ENCODE data around the gene TLK2.
A peak's percentile ranks its signal among the peaks of the same experiment; 100 is the strongest.
"Not testable (repeated sequence)": the region's sequence is repeated elsewhere in the genome, so short reads cannot be mapped to it uniquely, and the experiment has no call there.

The TLK2 gene

GRCh38 chr17:62478424-62478879, at the start of gene TLK2:
Gene TLK2, plus strand, starts transcription at chr17:62478825. Its CDS starts 2,301 bp downstream, at chr17:62481126.
- Histone ChIP-seq H3K9me3 (ENCODE audit: severe bottlenecking) (peaks cover 3% of the 10 kb centered on the region), H3K27me3 (ENCODE audit: insufficient read depth, low read depth, severe bottlenecking) (no peaks in the 10 kb centered on the region), H3K36me3 (peaks cover 17% of the 10 kb centered on the region), H3K4me3 (ENCODE audit: low read depth, low read length) (peak within 1 kb of the TSS; percentile 89), H3K27ac (peak within 1 kb of the TSS; percentile 93)
- TF ChIP-seq, protein P1, sequence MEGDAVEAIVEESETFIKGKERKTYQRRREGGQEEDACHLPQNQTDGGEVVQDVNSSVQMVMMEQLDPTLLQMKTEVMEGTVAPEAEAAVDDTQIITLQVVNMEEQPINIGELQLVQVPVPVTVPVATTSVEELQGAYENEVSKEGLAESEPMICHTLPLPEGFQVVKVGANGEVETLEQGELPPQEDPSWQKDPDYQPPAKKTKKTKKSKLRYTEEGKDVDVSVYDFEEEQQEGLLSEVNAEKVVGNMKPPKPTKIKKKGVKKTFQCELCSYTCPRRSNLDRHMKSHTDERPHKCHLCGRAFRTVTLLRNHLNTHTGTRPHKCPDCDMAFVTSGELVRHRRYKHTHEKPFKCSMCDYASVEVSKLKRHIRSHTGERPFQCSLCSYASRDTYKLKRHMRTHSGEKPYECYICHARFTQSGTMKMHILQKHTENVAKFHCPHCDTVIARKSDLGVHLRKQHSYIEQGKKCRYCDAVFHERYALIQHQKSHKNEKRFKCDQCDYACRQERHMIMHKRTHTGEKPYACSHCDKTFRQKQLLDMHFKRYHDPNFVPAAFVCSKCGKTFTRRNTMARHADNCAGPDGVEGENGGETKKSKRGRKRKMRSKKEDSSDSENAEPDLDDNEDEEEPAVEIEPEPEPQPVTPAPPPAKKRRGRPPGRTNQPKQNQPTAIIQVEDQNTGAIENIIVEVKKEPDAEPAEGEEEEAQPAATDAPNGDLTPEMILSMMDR (IDR thresholded peaks at IDR 0.05; ENCODE audit: low read depth, low read length) = no peak
- DNase-seq = peak; percentile 87

DNA sequence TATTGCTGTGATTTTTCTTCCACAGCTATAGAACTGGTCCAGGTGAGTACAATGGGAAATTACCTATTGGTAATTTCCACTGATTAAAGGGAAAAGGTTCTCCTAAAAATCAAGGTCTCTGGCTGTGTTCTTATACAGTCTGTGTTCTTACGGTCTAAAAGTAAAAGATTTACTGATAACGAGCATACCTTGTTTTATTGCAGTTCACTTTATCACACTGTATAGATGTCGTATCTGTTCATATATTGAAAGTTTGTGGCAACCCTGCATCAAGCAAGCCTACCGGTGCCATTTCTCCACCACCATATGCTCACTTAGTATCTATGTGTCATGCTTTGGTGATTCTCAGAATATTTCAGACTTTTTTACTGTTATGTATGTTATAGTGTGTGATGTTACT, 43.4 kb upstream of the TLK2 start:
- H3K4me3 ChIP-seq (ENCODE audit: low read depth, low read length); H3K9me3 ChIP-seq (ENCODE audit: severe bottlenecking); H3K27ac ChIP-seq; H3K27me3 ChIP-seq (ENCODE audit: insufficient read depth, low read depth, severe bottlenecking); DNase-seq: not testable (repeated sequence)
- peaks cover 14% of the 10 kb centered on the region for H3K36me3 ChIP-seq

- not testable (repeated sequence) for H3K9me3 ChIP-seq (ENCODE audit: severe bottlenecking); H3K4me3 ChIP-seq (ENCODE audit: low read depth, low read length); H3K27me3 ChIP-seq (ENCODE audit: insufficient read depth, low read depth, severe bottlenecking); H3K27ac ChIP-seq; DNase-seq
- H3K36me3 ChIP-seq = peaks cover 45% of the 10 kb centered on the region
These were observed 37.4 kb upstream of the TLK2 start for GRCh38 chr17:62441181-62441580.

- Histone ChIP-seq H3K9me3 (ENCODE audit: severe bottlenecking) (no peaks in the 10 kb centered on the region), H3K27me3 (ENCODE audit: insufficient read depth, low read depth, severe bottlenecking) (no peaks in the 10 kb centered on the region), H3K27ac (no peak overlapping the region), H3K36me3 (peaks cover 62% of the 10 kb centered on the region), H3K4me3 (ENCODE audit: low read depth, low read length) (no peak overlapping the region)
- no peak for DNase-seq
- TF ChIP-seq, protein P1 (IDR thresholded peaks at IDR 0.05; ENCODE audit: low read depth, low read length) = no peak
These were observed 34.6 kb upstream of the TLK2 start for GRCh38 chr17:62444063-62444462.

- DNase-seq; H3K27me3 ChIP-seq (ENCODE audit: insufficient read depth, low read depth, severe bottlenecking): not testable (repeated sequence)
- H3K36me3 ChIP-seq = peaks cover 63% of the 10 kb centered on the region
These were observed 32.8 kb upstream of the TLK2 start for GRCh38 chr17:62445791-62446190.

DNA sequence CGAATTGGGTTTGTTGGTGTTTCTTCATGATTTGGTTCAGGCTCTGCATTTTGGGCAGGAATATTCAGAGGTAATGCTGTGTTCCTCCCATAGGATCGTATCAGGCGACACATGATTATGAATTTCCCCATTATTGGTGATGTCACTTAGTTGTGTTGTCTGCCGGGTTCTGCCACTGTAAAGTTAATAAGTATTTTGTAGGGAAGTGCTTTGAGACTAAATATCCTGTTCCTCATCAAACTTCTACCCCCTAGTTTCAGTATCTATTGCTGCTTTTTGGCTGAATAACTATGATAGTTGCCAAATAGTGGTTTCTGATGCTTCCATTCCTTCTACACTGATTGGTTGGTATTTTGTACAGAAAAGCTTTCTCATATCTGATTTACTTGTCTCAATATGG, 26.4 kb upstream of the TLK2 start:
- H3K4me3 ChIP-seq (ENCODE audit: low read depth, low read length); DNase-seq; H3K27ac ChIP-seq; H3K9me3 ChIP-seq (ENCODE audit: severe bottlenecking); H3K27me3 ChIP-seq (ENCODE audit: insufficient read depth, low read depth, severe bottlenecking): not testable (repeated sequence)
- H3K36me3 ChIP-seq = peaks cover 17% of the 10 kb centered on the region

More at GRCh38 chr17:62445791-62446190, 32.8 kb upstream of the TLK2 start:
- H3K9me3 ChIP-seq (ENCODE audit: severe bottlenecking); H3K27ac ChIP-seq; H3K4me3 ChIP-seq (ENCODE audit: low read depth, low read length): not testable (repeated sequence)

- H3K27ac ChIP-seq; H3K9me3 ChIP-seq (ENCODE audit: severe bottlenecking); H3K27me3 ChIP-seq (ENCODE audit: insufficient read depth, low read depth, severe bottlenecking); H3K4me3 ChIP-seq (ENCODE audit: low read depth, low read length); DNase-seq: not testable (repeated sequence)
- peaks cover 10% of the 10 kb centered on the region for H3K36me3 ChIP-seq
These were observed 25.6 kb upstream of the TLK2 start for GRCh38 chr17:62453041-62453440.

DNA sequence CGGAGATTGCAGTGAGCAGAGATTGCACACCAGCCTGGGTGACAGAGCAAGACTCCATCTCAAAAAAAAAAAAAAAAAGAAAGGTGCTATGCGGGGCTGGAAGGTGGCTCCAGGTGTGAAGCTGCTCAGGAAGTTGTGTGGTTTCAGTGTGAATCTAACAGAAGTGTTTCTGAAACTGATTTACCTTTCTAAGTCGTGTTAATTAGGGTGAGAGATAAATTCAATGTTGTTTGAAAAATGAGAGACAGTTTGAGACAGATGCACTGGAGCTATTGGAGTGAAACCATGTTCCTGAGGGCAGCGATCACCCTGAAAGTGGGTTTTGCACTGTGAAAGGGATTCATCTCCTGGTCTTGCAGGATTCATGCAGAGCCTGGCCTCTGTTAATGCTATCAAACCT, 25.0 kb upstream of the TLK2 start:
- not testable (repeated sequence) for H3K4me3 ChIP-seq (ENCODE audit: low read depth, low read length); H3K36me3 ChIP-seq; DNase-seq; H3K27me3 ChIP-seq (ENCODE audit: insufficient read depth, low read depth, severe bottlenecking); H3K9me3 ChIP-seq (ENCODE audit: severe bottlenecking); H3K27ac ChIP-seq

GRCh38 chr17:62454111-62454510, 24.5 kb upstream of the TLK2 start:
- not testable (repeated sequence) for H3K9me3 ChIP-seq (ENCODE audit: severe bottlenecking); H3K4me3 ChIP-seq (ENCODE audit: low read depth, low read length); H3K27me3 ChIP-seq (ENCODE audit: insufficient read depth, low read depth, severe bottlenecking); DNase-seq; H3K27ac ChIP-seq; H3K36me3 ChIP-seq

All from WERI-Rb-1 (cell line).